C4-2B (cell line): Measurements from ENCODE around the gene ULK3.

ENCODE experiments used
- CTCF ChIP-seq: fragments of 450-650 bp; conservative IDR thresholded peaks from 2 replicates; pipeline ENCODE4 v1.5.1; 2017; ENCODE audit warnings: mild to moderate bottlenecking
- ZFX ChIP-seq: fragments of 450-650 bp; IDR thresholded peaks from 2 replicates; pipeline ENCODE4 v1.6.1; 2017

GRCh38 chr15:74828835-74829234, 14.1 kb downstream of the ULK3 start:
- TF ChIP-seq CTCF (no peak), ZFX (no peak)
